GM12878 (cell line): ENCODE measurements around the gene PTPN12. TPM values are rescaled to one million over a fixed set of nuclear protein-coding genes. Genes with fewer than 3 reads are reported as not detected.

Experiments
- ATF7 ChIP-seq: fragments of 450-650 bp; IDR thresholded peaks from 2 replicates; pipeline ENCODE4 v1.6.1; 2016; ENCODE audit warnings: low read depth, mild to moderate bottlenecking
- BCL3 ChIP-seq: IDR thresholded peaks from 2 replicates; pipeline ENCODE4 v1.6.1; 2011; ENCODE audit warnings: borderline replicate concordance, low read depth, mild to moderate bottlenecking, moderate library complexity, low read length; ENCODE audit not compliant: insufficient read depth, poor library complexity, severe bottlenecking
- BHLHE40 ChIP-seq, 2 experiments: fragments of 450-650 bp in 1 of 2; IDR thresholded peaks; 2 replicates each; pipeline ENCODE4 v1.6.1; 2011 to 2017; ENCODE audit warnings: low read depth in 2 of 2, borderline replicate concordance in 1 of 2, improper control_type of control experiment in 1 of 2, low read length in 1 of 2, mild to moderate bottlenecking in 1 of 2
- CEBPZ ChIP-seq: fragments of 150-350 bp; IDR thresholded peaks from 2 replicates; pipeline ENCODE4 v1.6.1; 2016; ENCODE audit warnings: low read depth, low read length
- CTCF ChIP-seq, 3 experiments: IDR thresholded peaks in 2 of 3; conservative IDR thresholded peaks in 1 of 3; 2 replicates each; pipeline ENCODE4 v1.5.1; 2011; ENCODE audit warnings: low read depth in 3 of 3, low read length in 3 of 3, mild to moderate bottlenecking in 3 of 3, control low read depth in 2 of 3, moderate library complexity in 2 of 3, inconsistent platforms in 1 of 3, mixed read lengths in 1 of 3; ENCODE audit not compliant: control insufficient read depth in 2 of 3, insufficient read depth in 1 of 3; ENCODE audit errors: extremely low read depth in 1 of 3
- FOS ChIP-seq: IDR thresholded peaks from 3 replicates; pipeline ENCODE4 v1.6.1; 2011; ENCODE audit warnings: borderline replicate concordance; ENCODE audit not compliant: insufficient read length; ENCODE audit errors: extremely low read depth
- FOXM1 ChIP-seq: IDR thresholded peaks from 2 replicates; pipeline ENCODE4 v1.6.1; 2012; ENCODE audit warnings: low read depth, mild to moderate bottlenecking, inconsistent platforms, low read length, moderate library complexity
- HDAC2 ChIP-seq: fragments of 200-600 bp; sonication (generic); IDR thresholded peaks from 2 replicates; pipeline ENCODE4 v1.6.1; 2017
- KLF5 ChIP-seq: fragments of 450-650 bp; IDR thresholded peaks from 2 replicates; pipeline ENCODE4 v1.6.1; 2014; ENCODE audit warnings: mild to moderate bottlenecking; ENCODE audit not compliant: partially characterized antibody
- LARP7 ChIP-seq: fragments of 450-650 bp; IDR thresholded peaks from 2 replicates; pipeline ENCODE4 v1.6.1; 2017; ENCODE audit warnings: mild to moderate bottlenecking
- MAX ChIP-seq: IDR thresholded peaks from 2 replicates; pipeline ENCODE4 v1.6.1; 2012; ENCODE audit warnings: low read depth, low read length, improper control_type of control experiment
- NFYB ChIP-seq: IDR thresholded peaks from 2 replicates; pipeline ENCODE4 v1.6.1; 2011; ENCODE audit warnings: low read depth, mild to moderate bottlenecking, low read length, improper control_type of control experiment, moderate library complexity; ENCODE audit not compliant: insufficient read depth
- NR2C2 ChIP-seq: IDR thresholded peaks from 2 replicates; pipeline ENCODE4 v1.6.1; 2011; ENCODE audit warnings: borderline replicate concordance, low read depth; ENCODE audit not compliant: control insufficient read depth, insufficient read length
- NR2F1 ChIP-seq: fragments of 450-650 bp; conservative IDR thresholded peaks from 2 replicates; pipeline ENCODE4 v1.6.1; 2017; ENCODE audit warnings: mild to moderate bottlenecking
- NRF1 ChIP-seq: conservative IDR thresholded peaks from 2 replicates; pipeline ENCODE4 v1.6.1; 2011; ENCODE audit warnings: mild to moderate bottlenecking, low read depth, low read length, improper control_type of control experiment
- POLR2A ChIP-seq: IDR thresholded peaks from 2 replicates; pipeline ENCODE4 v1.6.1; 2011; ENCODE audit warnings: low read depth, mild to moderate bottlenecking, low read length
- RAD51 ChIP-seq: fragments of 450-650 bp; IDR thresholded peaks from 2 replicates; pipeline ENCODE4 v1.6.1; 2016; ENCODE audit warnings: moderate library complexity, mild to moderate bottlenecking, inconsistent platforms
- SKIL ChIP-seq: fragments of 450-650 bp; IDR thresholded peaks from 2 replicates; pipeline ENCODE4 v1.6.1; 2017; ENCODE audit warnings: mild to moderate bottlenecking, low read depth, inconsistent platforms; ENCODE audit not compliant: poor library complexity, severe bottlenecking
- STAT3 ChIP-seq: IDR thresholded peaks from 2 replicates; pipeline ENCODE4 v1.6.1; 2011; ENCODE audit warnings: low read depth, low read length, improper control_type of control experiment
- TBL1XR1 ChIP-seq: IDR thresholded peaks from 2 replicates; pipeline ENCODE4 v1.6.1; 2012; ENCODE audit warnings: low read depth, low read length, improper control_type of control experiment
- TCF3 ChIP-seq: IDR thresholded peaks from 2 replicates; pipeline ENCODE4 v1.6.1; 2012; ENCODE audit warnings: low read depth, mild to moderate bottlenecking, low read length, borderline replicate concordance; ENCODE audit not compliant: insufficient read depth
- polyA plus RNA-seq, 11 experiments: library from polyadenylated mRNA; depleted of rRNA in 4 of 11; unstranded in 6 of 11; stranded (reverse) in 5 of 11; fragments of >200 nt; fragmentation: Nextera tagmentation in 4 of 11; fragmentation: Illumina TruSeq in 1 of 11; extraction: Ambion mirVana in 4 of 11; extraction: Trizol in 1 of 11; gene quantifications; 1 replicate in 1 of 11; 2 replicates in 10 of 11; pipeline versions ENCODE4 v1.2.1 to v1.2.3, GENCODE V29; 2011 to 2016; ENCODE audit warnings: inconsistent platforms in 2 of 11, missing spikeins in 2 of 11, low read depth in 1 of 11
- total RNA-seq, 4 experiments: library from RNA; depleted of rRNA in 3 of 4; stranded (reverse); fragments of >200 nt in 3 of 4; fragmentation: Illumina TruSeq in 1 of 4; extraction: Trizol in 1 of 4; gene quantifications; 2 replicates each; pipeline versions ENCODE4 v1.2.1 to v1.2.3, GENCODE V29; 2013 to 2021

PTPN12 gene
- total and polyA plus RNA-seq, 10 of the 15 experiments (the other 5 are each of a cell fraction or from before 2014, with no cell fraction given): 6.6 to 52.9 (median 17.4) TPM

- TF ChIP-seq KLF5 (no peak), BHLHE40 (IDR thresholded peaks at IDR 0.05; ENCODE audit: borderline replicate concordance in 1 of 2, low read depth in 2 of 2, low read length in 1 of 2) (peak; percentile 7 to 54; a peak in 1 of 4 replicates), LARP7 (0 out of 2 replicates have a peak, but pooled peaks have one; percentile 60), TCF3 (no peak), CTCF (IDR thresholded peaks at IDR 0.05 in 2 of 3, conservative IDR thresholded peaks at IDR 0.05 in 1 of 3; ENCODE audit: control insufficient read depth in 2 of 3, extremely low read depth in 1 of 3, insufficient read depth in 1 of 3, low read depth in 3 of 3, low read length in 3 of 3) (no peak), NR2C2 (no peak), MAX (no peak), SKIL (peak; percentile 48), ATF7 (peak; percentile 61; the same call in 1 of the 2 replicates), FOS (no peak), CEBPZ (no peak), BCL3 (no peak), NR2F1 (peak; percentile 94), STAT3 (no peak), NFYB (no peak), POLR2A (peak; percentile 92), TBL1XR1 (no peak), NRF1 (no peak), RAD51 (no peak), HDAC2 (no peak), FOXM1 (no peak)
Observed at GRCh38 chr7:77536413-77537135, 521 bp upstream of the PTPN12 start (continued).
